Transverse colon (tissue), 4 donors: ENCODE results near the gene GNB3. TPM values are rescaled to one million over a fixed set of nuclear protein-coding genes. Genes with fewer than 3 reads are reported as not detected.
A peak's percentile ranks its signal among the peaks of the same experiment; 100 is the strongest.

Experiments
- DNase-seq: peaks from one replicate; pipeline ENCODE4 v3.0.0-alpha.2; 2019
- H3K27ac ChIP-seq, 4 donors: fragments of 200-600 bp; sonication (generic); 2 replicates each; pipeline ENCODE4 v1.5.1; 2016 to 2018; ENCODE audit warnings: inconsistent platforms in 4 of 4
- H3K27me3 ChIP-seq: fragments of 200-600 bp; sonication (generic); 2 replicates; pipeline ENCODE4 v1.5.1; 2017; ENCODE audit warnings: inconsistent platforms
- H3K36me3 ChIP-seq, 4 donors: fragments of 200-600 bp; sonication (generic); 2 replicates each; pipeline ENCODE4 v1.5.1; 2017 to 2019; ENCODE audit warnings: inconsistent platforms in 4 of 4
- H3K4me1 ChIP-seq, 4 donors: fragments of 200-600 bp; sonication (generic); 2 replicates each; pipeline ENCODE4 v1.5.1; 2017 to 2020; ENCODE audit warnings: inconsistent platforms in 4 of 4
- H3K4me3 ChIP-seq, 4 donors: fragments of 200-600 bp; sonication (generic); 1 replicate in 1 of 4; 2 replicates in 3 of 4; pipeline versions ENCODE4 v1.5.1 to v1.6.1; 2017 to 2019; ENCODE audit warnings: inconsistent platforms in 4 of 4
- H3K9me3 ChIP-seq, 2 donors: fragments of 200-600 bp; sonication (generic); 2 replicates each; pipeline ENCODE4 v1.5.1; 2017 to 2019; ENCODE audit warnings: inconsistent platforms in 2 of 2
- EP300 ChIP-seq: sonication (generic); formaldehyde crosslinking; IDR thresholded peaks from one replicate; pipeline ENCODE4 v1.6.1; 2017; ENCODE audit warnings: antibody characterized with exemption, low read depth
- POLR2A ChIP-seq: fragments of 450-650 bp; IDR thresholded peaks from one replicate; pipeline ENCODE4 v1.6.1; 2016; ENCODE audit warnings: antibody characterized with exemption, mild to moderate bottlenecking, moderate library complexity
- POLR2AphosphoS5 ChIP-seq, 3 donors: sonication (generic); formaldehyde crosslinking; IDR thresholded peaks; one replicate each; pipeline ENCODE4 v1.6.1; 2016; ENCODE audit warnings: antibody characterized with exemption in 3 of 3
- WGBS, 2 donors: methylation state at CpG; one replicate each; pipeline ENCODE4 v1.1.5; 2018; ENCODE audit warnings: low coverage in 1 of 2; 5-methylcytosine and 5-hydroxymethylcytosine counted together
- in situ Hi-C, 4 donors: fragments of 200-750 bp; cut with MboI; loops; one replicate each; pipeline versions ENCODE4 v1.15.0 to v1.15.1; 2017; ENCODE audit warnings: low sequenced_read_pairs in 3 of 4, low pct_ligation_motif_present in 1 of 4, low pct_unique_long_range_greater_than_20kb in 1 of 4
- intact Hi-C: fragments of 100-400 bp; cut with DNase I; formaldehyde crosslinking; loops from one replicate; pipeline ENCODE4 v1.15.1; 2023; ENCODE audit warnings: low total_unique reads
- total RNA-seq, 4 donors: library from RNA; depleted of rRNA; stranded (reverse); fragments of >200 nt; gene quantifications; one replicate each; pipeline ENCODE4 v1.1.0, GENCODE V29; 2016
- TF ChIP-seq, protein P1 (sequence below), 5 experiments: fragments of 200-600 bp in 3 of 5; fragments of 450-650 bp in 2 of 5; sonication (generic) in 3 of 5; IDR thresholded peaks; 1 replicate in 2 of 5; 2 replicates in 3 of 5; pipeline ENCODE4 v1.5.1; 2016 to 2017; ENCODE audit warnings: antibody characterized with exemption in 5 of 5, inconsistent platforms in 3 of 5, mild to moderate bottlenecking in 2 of 5, moderate library complexity in 1 of 5

GNB3 gene
- total RNA-seq, 4 donors from 2014 or later: 0.14 to 0.32 TPM; not detected in 2

DNA sequence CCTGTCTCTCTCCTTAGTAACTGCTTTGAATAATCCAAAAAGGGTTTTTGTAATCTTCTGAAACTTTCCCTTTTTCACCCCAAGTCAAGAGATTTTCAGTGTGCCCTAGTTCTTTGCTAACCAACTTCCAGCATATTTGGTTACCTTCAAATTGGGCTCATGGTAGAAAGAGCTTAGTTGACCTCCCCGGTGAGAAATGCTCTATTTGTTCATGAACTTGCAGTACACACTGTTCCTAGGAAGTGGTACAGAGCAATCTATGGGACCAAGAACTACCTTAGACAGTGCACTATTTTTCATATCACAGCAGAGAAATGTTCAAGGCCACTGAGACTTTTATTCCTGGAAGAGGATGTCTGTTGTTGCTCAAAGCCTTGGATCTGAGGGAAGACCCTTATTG lies 12.9 kb downstream of the GNB3 start:
- Histone ChIP-seq H3K4me3 (peak overlapping the region in 1 of 4 donors; percentile 82), H3K4me1 (peaks cover 10 to 27% (median 17%) of the 10 kb centered on the region in 4 donors), H3K36me3 (peaks cover 0 to 20% (median 9%) of the 10 kb centered on the region in 4 donors), H3K27ac (peak overlapping the region; percentile 75 to 98 (median 97)), H3K9me3 (no peaks in the 10 kb centered on the region), H3K27me3 (no peaks in the 10 kb centered on the region)
- 76% methylated on average over 1 of the region's 1 CpG; no CpG with 5 or more reads in 1 of the 2 donors for WGBS, 2 donors
- in situ Hi-C loops (no loop called here), intact Hi-C loops (no loop called here)
- TF ChIP-seq POLR2AphosphoS5 (IDR thresholded peaks at IDR 0.05) (no peak), POLR2A (no peak), EP300 (no peak)
- TF ChIP-seq, protein P1, sequence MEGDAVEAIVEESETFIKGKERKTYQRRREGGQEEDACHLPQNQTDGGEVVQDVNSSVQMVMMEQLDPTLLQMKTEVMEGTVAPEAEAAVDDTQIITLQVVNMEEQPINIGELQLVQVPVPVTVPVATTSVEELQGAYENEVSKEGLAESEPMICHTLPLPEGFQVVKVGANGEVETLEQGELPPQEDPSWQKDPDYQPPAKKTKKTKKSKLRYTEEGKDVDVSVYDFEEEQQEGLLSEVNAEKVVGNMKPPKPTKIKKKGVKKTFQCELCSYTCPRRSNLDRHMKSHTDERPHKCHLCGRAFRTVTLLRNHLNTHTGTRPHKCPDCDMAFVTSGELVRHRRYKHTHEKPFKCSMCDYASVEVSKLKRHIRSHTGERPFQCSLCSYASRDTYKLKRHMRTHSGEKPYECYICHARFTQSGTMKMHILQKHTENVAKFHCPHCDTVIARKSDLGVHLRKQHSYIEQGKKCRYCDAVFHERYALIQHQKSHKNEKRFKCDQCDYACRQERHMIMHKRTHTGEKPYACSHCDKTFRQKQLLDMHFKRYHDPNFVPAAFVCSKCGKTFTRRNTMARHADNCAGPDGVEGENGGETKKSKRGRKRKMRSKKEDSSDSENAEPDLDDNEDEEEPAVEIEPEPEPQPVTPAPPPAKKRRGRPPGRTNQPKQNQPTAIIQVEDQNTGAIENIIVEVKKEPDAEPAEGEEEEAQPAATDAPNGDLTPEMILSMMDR (IDR thresholded peaks at IDR 0.05): no peak
- no peak for DNase-seq

DNA sequence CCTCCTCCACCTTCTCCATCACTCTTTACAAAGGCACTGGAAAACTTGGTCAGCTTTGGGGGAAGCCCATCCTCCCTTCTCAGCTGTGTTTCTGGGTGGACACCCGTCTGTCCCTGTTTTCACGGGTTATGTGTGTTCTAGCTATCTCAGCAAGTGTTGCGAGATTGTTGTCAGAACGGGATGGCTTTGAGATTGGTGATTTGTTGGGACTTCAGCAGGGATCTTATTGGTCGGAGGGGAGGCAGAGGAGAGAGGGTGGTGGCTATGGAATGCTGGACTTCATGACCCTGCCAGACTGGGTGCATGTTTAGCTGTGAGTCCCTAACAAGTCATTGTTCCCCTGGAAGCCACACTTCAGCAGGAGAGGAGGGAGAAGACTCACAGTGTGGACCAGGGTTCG lies 13.3 kb downstream of the GNB3 start:
- Histone ChIP-seq H3K4me3 (no peak overlapping the region), H3K36me3 (peaks cover 0 to 24% (median 11%) of the 10 kb centered on the region in 4 donors), H3K9me3 (no peaks in the 10 kb centered on the region), H3K27ac (peak overlapping the region in 1 of 4 donors; percentile 97), H3K4me1 (peaks cover 10 to 27% (median 17%) of the 10 kb centered on the region in 4 donors), H3K27me3 (no peaks in the 10 kb centered on the region)
- TF ChIP-seq, protein P1 (IDR thresholded peaks at IDR 0.05): no peak
- no peak for TF ChIP-seq POLR2AphosphoS5 (IDR thresholded peaks at IDR 0.05)
- no peak for TF ChIP-seq POLR2A
- no peak for TF ChIP-seq EP300
- WGBS, 2 donors: 86% methylated on average over 6 of the region's 6 CpGs; no CpG with 5 or more reads in 1 of the 2 donors
- no peak for DNase-seq
- intact Hi-C loops: no loop called here
- in situ Hi-C loops: no loop called here

DNA sequence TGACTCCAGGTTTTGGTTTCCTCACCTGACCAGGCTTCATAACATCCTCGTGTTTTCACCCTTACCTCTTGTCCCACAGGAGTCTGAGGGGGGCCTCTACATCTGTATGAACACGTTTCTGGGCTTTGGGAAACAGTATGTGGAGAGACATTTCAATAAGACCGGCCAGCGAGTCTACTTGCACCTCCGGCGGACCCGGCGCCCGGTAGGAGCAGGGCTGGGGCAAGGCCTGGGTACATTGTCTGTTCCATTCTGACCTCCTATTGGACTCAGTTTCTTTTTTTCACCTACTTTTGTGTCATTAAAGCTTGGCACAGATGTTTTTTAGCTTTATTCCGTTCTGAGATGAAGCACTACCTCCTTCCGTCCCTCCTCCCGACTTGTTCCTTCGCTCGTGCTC lies 14.6 kb downstream of the GNB3 start:
- Histone ChIP-seq H3K9me3 (no peaks in the 10 kb centered on the region), H3K4me3 (no peak overlapping the region), H3K36me3 (peaks cover 0 to 37% (median 18%) of the 10 kb centered on the region in 4 donors), H3K4me1 (peaks cover 10 to 22% (median 15%) of the 10 kb centered on the region in 4 donors), H3K27me3 (no peaks in the 10 kb centered on the region), H3K27ac (no peak overlapping the region)
- 88 to 93% methylated on average over 11 to 14 of the region's 14 CpGs for WGBS, 2 donors
- TF ChIP-seq POLR2A: no peak
- TF ChIP-seq EP300: no peak
- TF ChIP-seq, protein P1 (IDR thresholded peaks at IDR 0.05): no peak
- TF ChIP-seq POLR2AphosphoS5 (IDR thresholded peaks at IDR 0.05): no peak
- intact Hi-C loops (no loop called here), in situ Hi-C loops (no loop called here)
- DNase-seq: no peak

DNA sequence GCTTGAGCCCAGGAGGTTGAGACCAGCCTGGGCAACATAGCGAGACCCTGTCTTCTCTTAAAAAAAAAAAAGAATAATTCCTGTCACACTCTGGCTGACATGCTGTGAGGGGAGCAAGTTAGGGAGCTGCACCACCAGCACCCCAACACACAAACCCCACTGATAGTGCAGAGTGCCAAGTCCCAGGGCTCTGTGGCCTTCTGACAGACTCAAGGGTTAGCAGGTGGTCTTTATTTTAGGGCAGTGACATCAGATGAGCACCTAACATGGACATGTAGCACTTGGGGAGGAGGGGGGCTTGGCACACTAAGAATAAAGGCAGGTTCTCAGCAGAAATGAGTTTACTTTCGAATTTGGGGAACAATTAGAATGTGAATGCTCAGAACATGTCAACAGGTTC lies 18.1 kb downstream of the GNB3 start:
- peaks cover 0 to 64% (median 27%) of the 10 kb centered on the region in 4 donors for H3K36me3 ChIP-seq
- no peaks in the 10 kb centered on the region for H3K27me3 ChIP-seq
- DNase-seq: no peak
- 93 to 100% methylated on average over 1 to 2 of the region's 2 CpGs for WGBS, 2 donors
- peaks cover 0 to 3% (median under 1%) of the 10 kb centered on the region in 4 donors for H3K4me1 ChIP-seq
- H3K9me3 ChIP-seq: no peaks in the 10 kb centered on the region
- TF ChIP-seq POLR2AphosphoS5 (IDR thresholded peaks at IDR 0.05) (no peak), POLR2A (no peak), EP300 (no peak)
- TF ChIP-seq, protein P1 (IDR thresholded peaks at IDR 0.05): no peak
- H3K27ac ChIP-seq: no peak overlapping the region
- in situ Hi-C loops: no loop called here
- intact Hi-C loops: no loop called here
- H3K4me3 ChIP-seq: no peak overlapping the region
